ENCODE results near the gene TXNDC5.
"Not testable (repeated sequence)": the region's sequence is repeated elsewhere in the genome, so short reads cannot be mapped to it uniquely, and the experiment has no call there.

The TXNDC5 gene

GRCh38 chr6:7894262-7895124 lies 16.1 kb downstream of the TXNDC5 start:
- DNase-seq = no peak

GRCh38 chr6:7893342-7893741 lies 17.2 kb downstream of the TXNDC5 start:
- peak; percentile 20 for DNase-seq

DNA sequence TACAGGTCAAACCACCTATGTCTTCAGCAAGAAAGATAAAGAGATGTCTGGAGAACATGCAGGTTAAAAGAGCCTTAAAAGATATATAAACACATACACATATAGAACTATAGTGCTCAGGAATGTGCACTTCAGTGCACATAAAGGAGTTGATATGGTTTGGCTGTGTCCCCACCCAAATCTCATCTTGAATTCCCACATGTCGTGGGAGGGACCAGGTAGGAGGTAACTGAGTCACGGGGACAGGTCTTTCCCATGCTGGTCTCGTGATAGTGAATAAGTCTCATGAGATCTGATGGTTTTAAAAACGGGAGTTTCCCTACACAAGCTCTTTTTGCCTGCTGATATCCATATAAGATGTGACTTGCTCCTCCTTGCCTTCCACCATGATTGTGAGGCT lies 18.2 kb downstream of the TXNDC5 start:
- DNase-seq = not testable (repeated sequence)

DNA sequence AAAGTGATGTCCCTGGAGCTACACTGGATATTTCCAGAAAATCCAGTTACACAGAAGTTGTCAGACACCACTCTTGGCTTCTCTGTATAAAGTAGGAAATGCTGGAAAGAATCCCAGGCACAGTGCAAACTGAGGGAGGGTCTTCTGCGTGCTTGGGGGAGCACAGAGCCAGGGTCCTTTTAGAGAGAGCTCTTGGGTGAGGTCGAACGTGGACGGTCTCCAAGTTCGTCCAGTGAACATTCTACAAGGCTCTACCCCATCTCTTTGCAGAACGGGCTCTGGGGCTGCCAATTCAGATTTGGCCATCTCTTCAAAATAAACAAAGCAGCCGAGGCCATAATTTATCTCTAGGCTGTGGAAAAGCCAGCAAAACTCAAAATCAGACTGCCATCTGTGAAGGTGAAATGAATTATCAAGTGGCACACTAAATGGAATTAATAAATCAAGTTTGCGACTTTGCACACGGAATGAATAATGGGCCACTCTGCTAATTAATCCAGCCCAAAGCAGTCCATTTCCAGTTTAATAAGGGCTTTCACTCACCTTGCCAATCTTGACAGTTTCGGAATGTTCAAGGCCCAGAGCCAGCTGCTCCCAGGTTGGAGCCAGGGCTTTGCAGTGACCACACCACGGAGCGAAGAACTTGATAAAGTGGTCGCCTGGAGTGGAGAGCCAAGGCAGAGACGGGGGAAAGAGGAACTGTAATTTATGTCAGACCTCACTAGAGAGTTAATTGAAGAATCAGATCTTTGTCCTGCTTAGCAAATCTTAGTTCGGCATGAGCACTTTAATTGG lies 19.3 kb downstream of the TXNDC5 start:
- DNase-seq = no peak

GRCh38 chr6:7888587-7889357 lies 21.8 kb downstream of the TXNDC5 start:
- DNase-seq = no peak

GRCh38 chr6:7887278-7887991 lies 23.2 kb downstream of the TXNDC5 start:
- DNase-seq = peak; percentile 37

DNA sequence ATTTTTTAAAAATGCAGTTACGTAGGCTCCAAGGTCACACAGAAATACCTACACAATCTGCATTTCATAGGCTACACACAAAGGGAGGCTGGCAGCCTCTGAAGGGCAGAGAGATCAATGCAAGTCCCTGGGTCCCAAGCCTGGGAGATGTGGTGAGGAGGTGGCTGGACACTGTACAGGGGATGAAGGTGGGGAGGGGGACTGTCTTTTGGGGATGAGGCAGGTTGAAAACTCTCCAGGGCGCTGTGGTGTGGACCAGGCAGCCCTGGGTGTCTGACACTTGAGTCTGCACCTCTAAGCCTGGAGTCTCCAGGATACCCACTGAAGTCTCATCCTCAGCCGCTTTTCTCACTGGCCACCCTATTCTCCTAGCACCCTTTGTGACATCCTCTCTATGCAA lies 24.5 kb downstream of the TXNDC5 start:
- DNase-seq = no peak

- DNase-seq = no peak
These were observed 27.2 kb downstream of the TXNDC5 start for GRCh38 chr6:7883381-7883780.

GRCh38 chr6:7882505-7883257 lies 27.9 kb downstream of the TXNDC5 start:
- no peak for DNase-seq

- no peak for DNase-seq
These were observed 28.7 kb downstream of the TXNDC5 start for GRCh38 chr6:7881765-7882500.

DNA sequence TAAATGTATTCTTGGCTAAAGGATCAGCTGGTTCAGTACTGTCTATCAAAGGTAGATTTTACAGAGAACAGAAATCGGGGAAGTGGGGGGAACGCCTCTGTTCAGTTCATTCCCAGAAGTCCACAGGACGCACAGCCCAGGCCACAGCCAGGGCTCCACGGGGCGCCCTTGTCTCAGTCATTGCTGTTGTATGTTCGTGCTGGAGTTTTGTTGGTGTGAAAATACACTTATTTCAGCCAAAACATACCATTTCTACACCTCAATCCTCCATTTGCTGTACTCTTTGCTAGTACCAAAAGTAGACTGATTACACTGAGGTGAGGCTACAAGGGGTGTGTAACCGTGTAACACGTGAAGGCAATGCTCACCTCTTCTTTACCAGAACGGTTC lies 29.9 kb downstream of the TXNDC5 start:
- DNase-seq = no peak

DNA sequence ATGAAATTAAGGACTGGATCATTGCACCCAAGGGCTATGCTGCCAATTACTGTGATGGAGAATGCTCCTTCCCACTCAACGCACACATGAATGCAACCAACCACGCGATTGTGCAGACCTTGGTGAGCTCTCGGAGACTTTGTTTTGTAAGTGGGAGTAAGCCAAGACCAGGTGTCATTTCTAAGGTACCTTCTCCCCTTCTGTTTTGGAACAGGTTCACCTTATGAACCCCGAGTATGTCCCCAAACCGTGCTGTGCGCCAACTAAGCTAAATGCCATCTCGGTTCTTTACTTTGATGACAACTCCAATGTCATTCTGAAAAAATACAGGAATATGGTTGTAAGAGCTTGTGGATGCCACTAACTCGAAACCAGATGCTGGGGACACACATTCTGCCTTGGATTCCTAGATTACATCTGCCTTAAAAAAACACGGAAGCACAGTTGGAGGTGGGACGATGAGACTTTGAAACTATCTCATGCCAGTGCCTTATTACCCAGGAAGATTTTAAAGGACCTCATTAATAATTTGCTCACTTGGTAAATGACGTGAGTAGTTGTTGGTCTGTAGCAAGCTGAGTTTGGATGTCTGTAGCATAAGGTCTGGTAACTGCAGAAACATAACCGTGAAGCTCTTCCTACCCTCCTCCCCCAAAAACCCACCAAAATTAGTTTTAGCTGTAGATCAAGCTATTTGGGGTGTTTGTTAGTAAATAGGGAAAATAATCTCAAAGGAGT lies 30.4 kb downstream of the TXNDC5 start:
- DNase-seq = peak; percentile 40

GRCh38 chr6:7879579-7879978 lies 31.0 kb downstream of the TXNDC5 start:
- DNase-seq = peak; percentile 50

GRCh38 chr6:7879043-7879442 lies 31.5 kb downstream of the TXNDC5 start:
- DNase-seq = no peak

DNA sequence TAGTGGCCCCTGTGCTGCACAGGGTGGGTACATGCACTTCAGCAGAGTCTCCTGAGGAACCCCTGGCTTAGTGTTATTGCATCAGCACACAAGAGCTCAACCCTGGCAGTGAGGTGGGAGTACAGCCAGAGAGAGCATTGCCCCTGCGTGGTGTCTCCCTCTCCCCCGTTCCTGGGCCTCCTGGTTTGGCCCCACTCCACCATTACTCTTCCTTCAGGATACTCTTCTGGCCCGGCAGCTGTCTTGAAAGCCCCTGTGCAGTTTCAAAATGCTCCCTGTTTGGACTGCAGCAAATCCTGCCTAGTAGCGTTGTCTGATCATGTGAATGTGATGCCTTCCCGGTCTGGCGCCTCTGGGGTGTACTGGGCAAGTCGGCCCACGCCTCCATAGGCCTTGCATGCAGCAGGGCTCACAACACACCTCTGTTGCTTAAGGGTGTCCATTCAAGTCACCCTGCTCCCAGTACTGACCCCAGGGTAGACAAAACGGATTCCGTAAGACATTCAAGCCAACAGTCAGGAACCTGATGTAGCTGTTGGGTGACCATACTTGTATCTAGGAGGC lies 32.1 kb downstream of the TXNDC5 start:
- no peak for DNase-seq

DNA sequence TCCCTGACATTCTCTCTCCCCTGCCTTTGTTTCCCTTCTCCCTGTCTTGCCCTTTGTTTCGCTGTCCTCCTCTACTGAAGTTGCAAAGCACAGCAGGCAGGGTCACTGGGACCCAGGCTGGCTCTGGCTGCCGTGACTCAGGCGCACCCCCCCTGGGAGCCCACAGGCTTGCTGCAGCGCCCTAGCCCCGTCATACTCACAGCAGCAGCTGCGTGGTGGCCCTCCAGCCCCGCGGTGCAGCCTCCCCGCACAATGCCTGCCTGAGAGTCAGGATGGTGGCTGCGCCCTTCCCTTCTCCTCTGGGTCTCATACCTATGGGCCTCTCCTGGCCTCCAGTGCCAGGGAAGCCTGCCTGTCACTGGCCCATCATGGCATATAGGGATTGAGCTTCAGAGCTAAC lies 41.7 kb downstream of the TXNDC5 start:
- no peak for DNase-seq

GRCh38 chr6:7866526-7866925 lies 44.1 kb downstream of the TXNDC5 start:
- no peak for DNase-seq

- DNase-seq = no peak
These were observed 44.8 kb downstream of the TXNDC5 start for GRCh38 chr6:7865781-7866180.

GRCh38 chr6:7859591-7859990 lies 51.0 kb downstream of the TXNDC5 start:
- DNase-seq = no peak

DNA sequence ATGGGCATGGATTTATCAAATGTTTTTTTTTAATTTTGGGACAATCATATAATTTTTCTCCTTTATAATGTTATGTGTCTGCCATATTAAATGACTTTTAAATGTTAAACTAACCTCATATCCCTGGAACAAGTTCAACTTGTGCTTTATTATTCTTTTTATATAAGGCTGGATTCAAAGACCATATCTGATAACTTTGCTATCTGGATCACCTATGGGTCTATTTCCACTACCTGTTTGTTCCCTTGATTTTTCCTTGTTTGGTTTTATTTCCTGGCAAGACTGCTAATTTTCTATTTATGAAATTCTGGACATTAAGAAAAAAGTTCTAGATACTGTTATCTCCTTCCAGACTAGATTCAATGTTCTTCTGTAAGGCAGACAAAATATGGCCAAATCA lies 58.8 kb downstream of the TXNDC5 start:
- no peak for DNase-seq

Data from RPMI8226 (cell line).